Panc1 (cell line): ENCODE results near the gene CALM3. TPM values are rescaled to one million over a fixed set of nuclear protein-coding genes. Genes with fewer than 3 reads are reported as not detected.

ENCODE experiments used
- ATAC-seq: fragments of 200-7000 bp; cut with Tn5 transposase; 2 replicates; pipeline ENCODE4 v1.9.1; 2020; ENCODE audit warnings: mild to moderate bottlenecking, moderate library complexity
- BruUV-seq: library from RNA; stranded (reverse); fragments of 400-500 nt; replicated peaks from 2 replicates; lab custom pipeline; 2021; lab: Mats Ljungman, UMichigan
- CTCF ChIA-PET: fragments of 300-600 bp; sonication (Branson Sonifier 250); formaldehyde crosslinking; loops from one replicate; lab custom pipeline; 2022; ENCODE audit warnings: antibody characterized with exemption; lab: Charles Lee
- POLR2A ChIA-PET: fragments of 300-600 bp; sonication (Branson Sonifier 250); formaldehyde crosslinking; loops from one replicate; lab custom pipeline; 2022; ENCODE audit warnings: antibody characterized with exemption; lab: Charles Lee
- DNase-seq: peaks from one replicate; pipeline ENCODE4 v3.0.0-alpha.2; 2010; ENCODE audit warnings: low read depth, low spot score
- H3K27ac ChIP-seq: 2 replicates; pipeline ENCODE4 v1.5.1; 2011; ENCODE audit warnings: mild to moderate bottlenecking, low read length, inconsistent platforms
- H3K27me3 ChIP-seq: fragments of 200-500 bp; sonication (Bioruptor generic); 2 replicates; pipeline ENCODE4 v1.6.0; 2014; ENCODE audit warnings: low read length, inconsistent platforms; ENCODE audit not compliant: control insufficient read depth, insufficient read depth
- H3K36me3 ChIP-seq: fragments of 200-500 bp; sonication (Bioruptor generic); 2 replicates; pipeline ENCODE4 v1.5.1; 2014; ENCODE audit warnings: inconsistent platforms, mild to moderate bottlenecking, low read length, moderate library complexity; ENCODE audit not compliant: control insufficient read depth, insufficient read depth
- H3K4me1 ChIP-seq: 2 replicates; pipeline ENCODE4 v1.5.1; 2011; ENCODE audit warnings: inconsistent platforms, mild to moderate bottlenecking, low read length, moderate library complexity; ENCODE audit not compliant: control insufficient read depth, insufficient read depth
- H3K4me3 ChIP-seq, 2 experiments: 2 replicates each; pipeline ENCODE4 v1.5.1; 2011 to 2012; ENCODE audit warnings: low read depth in 2 of 2, low read length in 2 of 2, mild to moderate bottlenecking in 2 of 2, inconsistent platforms in 1 of 2, moderate library complexity in 1 of 2
- H3K9me3 ChIP-seq: fragments of 200-500 bp; sonication (Bioruptor generic); 2 replicates; pipeline ENCODE4 v1.5.1; 2014; ENCODE audit warnings: low read depth, mild to moderate bottlenecking, inconsistent platforms, low read length, moderate library complexity; ENCODE audit not compliant: control insufficient read depth, insufficient read depth
- CTCF ChIP-seq: fragments of 450-650 bp; IDR thresholded peaks from 2 replicates; pipeline ENCODE4 v1.5.1; 2017; ENCODE audit warnings: mild to moderate bottlenecking
- POLR2AphosphoS5 ChIP-seq: IDR thresholded peaks from 2 replicates; pipeline ENCODE4 v1.6.1; 2012; ENCODE audit warnings: mild to moderate bottlenecking, low read depth, low read length, moderate library complexity
- SIN3A ChIP-seq: IDR thresholded peaks from 2 replicates; pipeline ENCODE4 v1.6.1; 2012; ENCODE audit warnings: low read depth, mild to moderate bottlenecking, low read length, moderate library complexity, borderline replicate concordance; ENCODE audit not compliant: insufficient read depth
- TCF7L2 ChIP-seq: IDR thresholded peaks from 2 replicates; pipeline ENCODE4 v1.6.1; 2011; ENCODE audit warnings: mild to moderate bottlenecking, low read depth, low read length, inconsistent platforms
- in situ Hi-C: cut with HindIII; loops from 2 replicates; pipeline ENCODE4 v1.10.0; 2016; ENCODE audit warnings: low sequenced_read_pairs, low pct_unique_long_range_greater_than_20kb
- intact Hi-C: fragments of 100-400 bp; cut with micrococcal nuclease; formaldehyde crosslinking; loops from one replicate; pipeline ENCODE4 v1.10.0; 2022; ENCODE audit not compliant: unreplicated experiment
- total RNA-seq: library from RNA; stranded (reverse); gene quantifications from one replicate; pipeline ENCODE4 v1.2.1, GENCODE V29; 2021; ENCODE audit not compliant: unreplicated experiment
- TF ChIP-seq, protein P1 (sequence below), 2 experiments: IDR thresholded peaks; 2 replicates each; pipeline ENCODE4 v1.6.1; 2011 to 2012; ENCODE audit warnings: low read depth in 2 of 2, control low read depth in 1 of 2, low read length in 1 of 2, mild to moderate bottlenecking in 1 of 2, moderate library complexity in 1 of 2; ENCODE audit not compliant: insufficient read depth in 1 of 2

Gene CALM3
- total RNA-seq, 1 experiment from 2014 or later, result 212 TPM

DNA sequence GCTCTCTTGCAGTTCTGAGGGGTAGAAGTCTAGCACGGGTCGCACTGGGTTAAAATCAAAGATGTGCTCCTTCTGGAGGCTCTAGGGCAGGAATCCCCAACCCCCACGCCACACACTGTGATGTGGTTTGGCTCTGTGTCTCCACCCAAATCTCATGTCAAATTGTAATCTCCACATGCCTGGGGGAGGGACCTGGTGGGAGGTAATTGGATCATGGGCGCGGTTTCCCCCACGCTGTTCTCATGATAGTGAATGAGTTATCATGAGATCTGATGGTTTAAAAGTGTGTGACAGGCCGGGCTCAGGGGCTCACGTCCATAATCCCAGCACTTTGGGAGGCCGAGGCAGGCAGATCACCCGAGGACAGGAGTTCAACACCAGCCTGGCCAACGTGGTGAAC lies 26.6 kb upstream of the CALM3 start:
- TF ChIP-seq CTCF (no peak), TCF7L2 (no peak), SIN3A (no peak), POLR2AphosphoS5 (no peak)
- TF ChIP-seq, protein P1, sequence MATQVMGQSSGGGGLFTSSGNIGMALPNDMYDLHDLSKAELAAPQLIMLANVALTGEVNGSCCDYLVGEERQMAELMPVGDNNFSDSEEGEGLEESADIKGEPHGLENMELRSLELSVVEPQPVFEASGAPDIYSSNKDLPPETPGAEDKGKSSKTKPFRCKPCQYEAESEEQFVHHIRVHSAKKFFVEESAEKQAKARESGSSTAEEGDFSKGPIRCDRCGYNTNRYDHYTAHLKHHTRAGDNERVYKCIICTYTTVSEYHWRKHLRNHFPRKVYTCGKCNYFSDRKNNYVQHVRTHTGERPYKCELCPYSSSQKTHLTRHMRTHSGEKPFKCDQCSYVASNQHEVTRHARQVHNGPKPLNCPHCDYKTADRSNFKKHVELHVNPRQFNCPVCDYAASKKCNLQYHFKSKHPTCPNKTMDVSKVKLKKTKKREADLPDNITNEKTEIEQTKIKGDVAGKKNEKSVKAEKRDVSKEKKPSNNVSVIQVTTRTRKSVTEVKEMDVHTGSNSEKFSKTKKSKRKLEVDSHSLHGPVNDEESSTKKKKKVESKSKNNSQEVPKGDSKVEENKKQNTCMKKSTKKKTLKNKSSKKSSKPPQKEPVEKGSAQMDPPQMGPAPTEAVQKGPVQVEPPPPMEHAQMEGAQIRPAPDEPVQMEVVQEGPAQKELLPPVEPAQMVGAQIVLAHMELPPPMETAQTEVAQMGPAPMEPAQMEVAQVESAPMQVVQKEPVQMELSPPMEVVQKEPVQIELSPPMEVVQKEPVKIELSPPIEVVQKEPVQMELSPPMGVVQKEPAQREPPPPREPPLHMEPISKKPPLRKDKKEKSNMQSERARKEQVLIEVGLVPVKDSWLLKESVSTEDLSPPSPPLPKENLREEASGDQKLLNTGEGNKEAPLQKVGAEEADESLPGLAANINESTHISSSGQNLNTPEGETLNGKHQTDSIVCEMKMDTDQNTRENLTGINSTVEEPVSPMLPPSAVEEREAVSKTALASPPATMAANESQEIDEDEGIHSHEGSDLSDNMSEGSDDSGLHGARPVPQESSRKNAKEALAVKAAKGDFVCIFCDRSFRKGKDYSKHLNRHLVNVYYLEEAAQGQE (IDR thresholded peaks at IDR 0.05; ENCODE audit: insufficient read depth in 1 of 2, low read depth in 2 of 2, low read length in 1 of 2), result no peak
- no peaks in the 10 kb centered on the region for H3K36me3 ChIP-seq
- no peaks in the 10 kb centered on the region for H3K27me3 ChIP-seq
- ATAC-seq (no peak), DNase-seq (no peak)
- H3K27ac ChIP-seq, result no peak overlapping the region
- no peaks in the 10 kb centered on the region for H3K9me3 ChIP-seq
- in situ Hi-C loops, result no loop called here
- intact Hi-C loops, result no loop called here
- no peak overlapping the region for H3K4me3 ChIP-seq
- CTCF ChIA-PET, result interaction anchor here (0.6 kb wide), 1 partner anchor 546 kb away, joined by 3 read pairs; no protein-coding TSS in a partner anchor
- POLR2A ChIA-PET, result no interaction called here
- no peaks in the 10 kb centered on the region for H3K4me1 ChIP-seq
- BruUV-seq, result no TSS peak

- no peaks in the 10 kb centered on the region for H3K4me1 ChIP-seq
- H3K27ac ChIP-seq, result no peak overlapping the region
- ATAC-seq (no peak), DNase-seq (no peak)
- H3K36me3 ChIP-seq, result no peaks in the 10 kb centered on the region
- H3K27me3 ChIP-seq, result no peaks in the 10 kb centered on the region
- BruUV-seq, result no TSS peak
- in situ Hi-C loops, result no loop called here
- no peaks in the 10 kb centered on the region for H3K9me3 ChIP-seq
- ChIA-PET POLR2A (no interaction called here), CTCF (no interaction called here)
- intact Hi-C loops, result no loop called here
- TF ChIP-seq, protein P1 (IDR thresholded peaks at IDR 0.05; ENCODE audit: insufficient read depth in 1 of 2, low read depth in 2 of 2, low read length in 1 of 2), result no peak
- no peak for TF ChIP-seq CTCF
- no peak overlapping the region for H3K4me3 ChIP-seq
These were observed 22.7 kb upstream of the CALM3 start for GRCh38 chr19:46578450-46578849.
